Osteoblast (primary cell): ENCODE data around the gene PLCL2. TPM values are rescaled to one million over a fixed set of nuclear protein-coding genes. Genes with fewer than 3 reads are reported as not detected.

Source experiments
- DNase-seq: peaks from one replicate; pipeline ENCODE4 v3.0.0; 2011; ENCODE audit warnings: low spot score, mixed read lengths; ENCODE audit not compliant: insufficient read length; ENCODE audit errors: missing footprints
- H2AFZ ChIP-seq: 2 replicates; pipeline ENCODE4 v1.6.0; 2011; ENCODE audit warnings: mild to moderate bottlenecking, low read length
- H3K27ac ChIP-seq: 2 replicates; pipeline ENCODE4 v1.5.1; 2011; ENCODE audit warnings: mild to moderate bottlenecking, low read depth, low read length, moderate library complexity
- H3K27me3 ChIP-seq: 2 replicates; pipeline ENCODE4 v1.6.0; 2012; ENCODE audit warnings: mild to moderate bottlenecking, control low read depth, inconsistent platforms, low read length, moderate library complexity; ENCODE audit not compliant: insufficient read depth
- H3K36me3 ChIP-seq: 2 replicates; pipeline ENCODE4 v1.5.1; 2011; ENCODE audit warnings: mild to moderate bottlenecking, low read length, control low read depth, moderate library complexity; ENCODE audit not compliant: insufficient read depth
- H3K4me1 ChIP-seq: 2 replicates; pipeline ENCODE4 v1.5.1; 2011; ENCODE audit warnings: mild to moderate bottlenecking, low read length, control low read depth, moderate library complexity; ENCODE audit not compliant: insufficient read depth
- H3K4me2 ChIP-seq: 2 replicates; pipeline ENCODE4 v1.6.0; 2011; ENCODE audit warnings: mild to moderate bottlenecking, low read length; ENCODE audit not compliant: insufficient read depth
- H3K4me3 ChIP-seq: fragments of 200-600 bp; sonication (generic); 3 replicates; pipeline ENCODE4 v1.5.1; 2012; ENCODE audit warnings: mild to moderate bottlenecking, low read length, inconsistent platforms; ENCODE audit not compliant: insufficient read depth
- H3K79me2 ChIP-seq: 2 replicates; pipeline ENCODE4 v1.6.0; 2012; ENCODE audit warnings: mild to moderate bottlenecking, low read length, control low read depth, inconsistent platforms; ENCODE audit not compliant: insufficient read depth
- H3K9me3 ChIP-seq: 2 replicates; pipeline ENCODE4 v1.5.1; 2011; ENCODE audit warnings: low read depth, low read length, control low read depth
- H4K20me1 ChIP-seq: 2 replicates; pipeline ENCODE4 v1.6.0; 2012; ENCODE audit warnings: mild to moderate bottlenecking, low read length, control low read depth; ENCODE audit not compliant: insufficient read depth
- total RNA-seq: library from RNA; depleted of rRNA; stranded (reverse); fragments of >200 nt; gene quantifications from 2 replicates; pipeline ENCODE4 v1.2.3, GENCODE V29; 2012
- TF ChIP-seq, protein P1 (sequence below): IDR thresholded peaks from 2 replicates; pipeline ENCODE4 v1.5.1; 2011; ENCODE audit warnings: mild to moderate bottlenecking, low read depth, low read length, moderate library complexity; ENCODE audit errors: extremely low read depth

PLCL2 gene
- total RNA-seq, 1 donor, result 5.1 TPM

DNA sequence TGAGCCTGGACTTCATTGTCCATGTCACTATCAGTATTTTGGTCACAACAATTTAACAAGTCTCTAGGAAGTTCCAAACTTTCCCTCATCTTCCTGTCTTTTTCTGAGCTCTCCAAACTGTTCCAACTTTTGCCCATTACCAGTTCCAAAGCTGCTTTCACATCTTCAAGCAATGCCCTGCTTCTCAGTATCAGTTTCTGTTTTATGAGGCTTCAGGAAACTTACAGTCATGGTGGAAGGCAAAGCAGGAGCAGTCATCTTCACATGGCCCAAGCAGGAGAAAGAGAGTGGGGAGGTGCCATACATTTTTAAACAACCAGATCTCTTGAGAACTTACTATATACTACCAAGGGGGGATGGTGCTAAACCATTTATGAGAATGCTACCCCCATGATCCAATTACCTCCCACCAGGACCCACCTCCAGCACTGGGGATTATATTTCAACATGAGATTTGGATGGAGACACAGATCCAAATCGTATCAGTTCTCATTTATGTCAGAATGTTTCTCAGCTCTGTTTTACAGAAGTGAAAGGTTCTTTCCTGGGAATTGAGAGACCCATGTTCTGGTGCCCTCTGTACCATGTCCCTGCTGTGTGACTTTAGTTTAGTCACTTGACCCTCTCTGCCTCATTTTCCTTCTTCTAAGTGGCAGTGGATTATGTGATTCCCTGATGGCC lies 169.7 kb downstream of the PLCL2 start:
- Histone ChIP-seq H3K4me1 (peaks cover 26% of the 10 kb centered on the region), H3K4me2 (no peak overlapping the region), H3K27me3 (no peaks in the 10 kb centered on the region), H2AFZ (no peak overlapping the region), H3K9me3 (no peaks in the 10 kb centered on the region), H4K20me1 (no peaks in the 10 kb centered on the region), H3K36me3 (no peaks in the 10 kb centered on the region), H3K27ac (peak overlapping the region; percentile 95), H3K79me2 (no peaks in the 10 kb centered on the region), H3K4me3 (no peak overlapping the region)
- TF ChIP-seq, protein P1, sequence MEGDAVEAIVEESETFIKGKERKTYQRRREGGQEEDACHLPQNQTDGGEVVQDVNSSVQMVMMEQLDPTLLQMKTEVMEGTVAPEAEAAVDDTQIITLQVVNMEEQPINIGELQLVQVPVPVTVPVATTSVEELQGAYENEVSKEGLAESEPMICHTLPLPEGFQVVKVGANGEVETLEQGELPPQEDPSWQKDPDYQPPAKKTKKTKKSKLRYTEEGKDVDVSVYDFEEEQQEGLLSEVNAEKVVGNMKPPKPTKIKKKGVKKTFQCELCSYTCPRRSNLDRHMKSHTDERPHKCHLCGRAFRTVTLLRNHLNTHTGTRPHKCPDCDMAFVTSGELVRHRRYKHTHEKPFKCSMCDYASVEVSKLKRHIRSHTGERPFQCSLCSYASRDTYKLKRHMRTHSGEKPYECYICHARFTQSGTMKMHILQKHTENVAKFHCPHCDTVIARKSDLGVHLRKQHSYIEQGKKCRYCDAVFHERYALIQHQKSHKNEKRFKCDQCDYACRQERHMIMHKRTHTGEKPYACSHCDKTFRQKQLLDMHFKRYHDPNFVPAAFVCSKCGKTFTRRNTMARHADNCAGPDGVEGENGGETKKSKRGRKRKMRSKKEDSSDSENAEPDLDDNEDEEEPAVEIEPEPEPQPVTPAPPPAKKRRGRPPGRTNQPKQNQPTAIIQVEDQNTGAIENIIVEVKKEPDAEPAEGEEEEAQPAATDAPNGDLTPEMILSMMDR, result no peak
- no peak for DNase-seq

DNA sequence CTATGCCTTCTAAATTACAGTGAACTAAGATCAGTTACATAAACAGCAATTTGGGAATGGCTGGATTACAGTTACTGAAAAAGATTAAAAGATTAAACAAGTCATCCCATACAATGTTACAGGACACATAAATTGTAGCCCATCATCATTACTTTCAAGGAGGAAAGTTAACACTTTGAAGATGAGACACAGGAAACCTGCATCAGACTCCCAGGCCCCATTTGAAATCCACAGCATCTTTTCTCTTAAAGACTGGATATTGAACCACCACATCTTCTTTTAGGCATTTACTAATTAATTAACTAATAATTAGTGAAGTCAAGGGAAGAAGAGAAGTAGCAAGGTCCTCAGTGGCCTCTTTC lies 170.2 kb downstream of the PLCL2 start:
- Histone ChIP-seq H3K9me3 (no peaks in the 10 kb centered on the region), H3K27ac (peak overlapping the region; percentile 95), H3K4me3 (no peak overlapping the region), H3K36me3 (no peaks in the 10 kb centered on the region), H3K4me2 (peak overlapping the region; percentile 22), H3K4me1 (peaks cover 26% of the 10 kb centered on the region), H2AFZ (no peak overlapping the region), H4K20me1 (no peaks in the 10 kb centered on the region), H3K79me2 (no peaks in the 10 kb centered on the region), H3K27me3 (no peaks in the 10 kb centered on the region)
- TF ChIP-seq, protein P1, result no peak
- no peak for DNase-seq

DNA sequence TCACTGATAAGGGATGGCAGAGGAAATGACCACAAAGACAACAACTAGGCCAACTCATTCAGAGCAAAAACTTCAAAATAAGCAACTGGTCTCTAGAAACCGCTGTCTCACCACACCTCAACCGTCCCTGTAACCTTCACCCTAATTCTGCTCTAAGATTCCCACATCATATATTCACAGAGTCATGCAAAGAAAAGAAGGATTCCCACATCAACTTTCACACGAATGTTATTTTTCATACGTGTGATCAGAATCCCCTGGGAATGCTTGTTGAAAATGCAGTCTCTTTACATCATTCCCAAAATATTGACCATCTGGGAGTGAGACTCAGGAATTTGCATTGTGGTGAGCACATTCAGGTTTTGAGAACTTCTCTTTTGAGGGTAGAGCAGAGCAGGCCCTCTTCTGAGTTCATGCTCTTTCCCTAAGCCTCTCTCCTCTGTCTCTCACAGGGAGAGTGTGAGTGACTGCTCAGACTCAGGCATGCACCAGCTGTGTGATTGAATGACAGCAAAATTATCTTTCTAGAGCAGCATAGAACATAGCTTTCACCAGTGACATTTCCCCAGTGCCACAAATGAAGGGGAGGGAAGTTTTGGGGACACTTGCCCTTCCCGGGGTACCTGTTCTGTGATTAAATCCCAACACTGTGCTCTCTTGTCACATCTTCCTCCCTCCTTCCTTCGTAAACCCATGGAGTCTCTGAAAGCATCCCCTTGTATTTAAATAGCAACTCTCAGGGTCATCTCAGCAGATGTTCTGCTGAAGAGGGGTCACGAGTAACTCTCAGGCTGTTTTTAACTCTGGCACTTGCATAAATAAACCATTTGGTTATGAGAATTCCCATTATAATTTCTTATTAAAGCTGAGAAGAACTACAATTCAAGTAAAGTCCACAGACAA lies 170.9 kb downstream of the PLCL2 start:
- Histone ChIP-seq H2AFZ (no peak overlapping the region), H3K27me3 (no peaks in the 10 kb centered on the region), H3K36me3 (no peaks in the 10 kb centered on the region), H3K27ac (peak overlapping the region; percentile 95), H3K9me3 (no peaks in the 10 kb centered on the region), H4K20me1 (no peaks in the 10 kb centered on the region), H3K79me2 (no peaks in the 10 kb centered on the region), H3K4me2 (peak overlapping the region; percentile 43), H3K4me3 (no peak overlapping the region), H3K4me1 (peaks cover 26% of the 10 kb centered on the region)
- TF ChIP-seq, protein P1, result no peak
- DNase-seq, result peak; percentile 46

DNA sequence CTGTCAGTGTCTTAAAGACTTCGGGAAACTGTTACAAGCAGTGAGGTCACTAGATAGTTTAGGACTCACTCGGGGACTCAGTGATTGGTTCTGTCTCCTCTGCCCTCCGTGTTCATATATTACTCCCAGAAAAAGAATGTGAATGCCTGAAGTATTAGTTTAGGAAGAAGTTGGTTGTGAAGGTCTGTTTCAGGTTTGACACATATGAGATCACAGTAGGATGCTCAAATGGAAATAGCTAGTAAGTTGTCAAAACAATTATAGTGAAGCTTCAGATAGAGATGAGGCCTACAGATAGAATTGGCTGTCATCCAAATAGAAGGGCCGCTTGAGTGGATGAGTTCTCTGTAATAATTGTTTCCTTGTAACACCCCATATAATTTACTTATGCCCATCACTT lies 172.6 kb downstream of the PLCL2 start:
- no peaks in the 10 kb centered on the region for H3K27me3 ChIP-seq
- peaks cover 26% of the 10 kb centered on the region for H3K4me1 ChIP-seq
- H2AFZ ChIP-seq, result no peak overlapping the region
- no peaks in the 10 kb centered on the region for H4K20me1 ChIP-seq
- H3K4me3 ChIP-seq, result no peak overlapping the region
- DNase-seq, result peak; percentile 52
- TF ChIP-seq, protein P1, result no peak
- H3K79me2 ChIP-seq, result no peaks in the 10 kb centered on the region
- H3K9me3 ChIP-seq, result no peaks in the 10 kb centered on the region
- H3K27ac ChIP-seq, result peak overlapping the region; percentile 95
- H3K4me2 ChIP-seq, result no peak overlapping the region
- H3K36me3 ChIP-seq, result no peaks in the 10 kb centered on the region
